Measurements from ENCODE around the gene ZNF608. TPM values are rescaled to one million over a fixed set of nuclear protein-coding genes. Genes with fewer than 3 reads are reported as not detected.

ZNF608 gene
- total and polyA plus RNA-seq, 8 donors = 5.5 to 386 (median 22.9) TPM

GRCh38 chr5:124754206-124754927 is 7.9 kb upstream of the ZNF608 start:
- peak in 1 of 2 donors; percentile 66 for DNase-seq
- intact Hi-C loops (cut with DNase I; ENCODE audit: low total_unique reads) = no loop called here
- 71 to 85% (median 81%) methylated on average over 7 of the region's 7 CpGs for WGBS, 5 donors
- no peak overlapping the region for H3K27ac ChIP-seq
- H3K27me3 ChIP-seq = no peaks in the 10 kb centered on the region
- no peak overlapping the region for H3K4me3 ChIP-seq
- no peaks in the 10 kb centered on the region for H3K36me3 ChIP-seq
- TF ChIP-seq, protein P1, sequence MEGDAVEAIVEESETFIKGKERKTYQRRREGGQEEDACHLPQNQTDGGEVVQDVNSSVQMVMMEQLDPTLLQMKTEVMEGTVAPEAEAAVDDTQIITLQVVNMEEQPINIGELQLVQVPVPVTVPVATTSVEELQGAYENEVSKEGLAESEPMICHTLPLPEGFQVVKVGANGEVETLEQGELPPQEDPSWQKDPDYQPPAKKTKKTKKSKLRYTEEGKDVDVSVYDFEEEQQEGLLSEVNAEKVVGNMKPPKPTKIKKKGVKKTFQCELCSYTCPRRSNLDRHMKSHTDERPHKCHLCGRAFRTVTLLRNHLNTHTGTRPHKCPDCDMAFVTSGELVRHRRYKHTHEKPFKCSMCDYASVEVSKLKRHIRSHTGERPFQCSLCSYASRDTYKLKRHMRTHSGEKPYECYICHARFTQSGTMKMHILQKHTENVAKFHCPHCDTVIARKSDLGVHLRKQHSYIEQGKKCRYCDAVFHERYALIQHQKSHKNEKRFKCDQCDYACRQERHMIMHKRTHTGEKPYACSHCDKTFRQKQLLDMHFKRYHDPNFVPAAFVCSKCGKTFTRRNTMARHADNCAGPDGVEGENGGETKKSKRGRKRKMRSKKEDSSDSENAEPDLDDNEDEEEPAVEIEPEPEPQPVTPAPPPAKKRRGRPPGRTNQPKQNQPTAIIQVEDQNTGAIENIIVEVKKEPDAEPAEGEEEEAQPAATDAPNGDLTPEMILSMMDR (IDR thresholded peaks at IDR 0.05) = no peak
- TF ChIP-seq EP300 (IDR thresholded peaks at IDR 0.05) (no peak), POLR2A (IDR thresholded peaks at IDR 0.05) (no peak), POLR2AphosphoS5 (IDR thresholded peaks at IDR 0.05) (no peak)
- no peaks in the 10 kb centered on the region for H3K9me3 ChIP-seq
- peaks cover 0 to 7% (median 2%) of the 10 kb centered on the region in 4 donors for H3K4me1 ChIP-seq

DNA sequence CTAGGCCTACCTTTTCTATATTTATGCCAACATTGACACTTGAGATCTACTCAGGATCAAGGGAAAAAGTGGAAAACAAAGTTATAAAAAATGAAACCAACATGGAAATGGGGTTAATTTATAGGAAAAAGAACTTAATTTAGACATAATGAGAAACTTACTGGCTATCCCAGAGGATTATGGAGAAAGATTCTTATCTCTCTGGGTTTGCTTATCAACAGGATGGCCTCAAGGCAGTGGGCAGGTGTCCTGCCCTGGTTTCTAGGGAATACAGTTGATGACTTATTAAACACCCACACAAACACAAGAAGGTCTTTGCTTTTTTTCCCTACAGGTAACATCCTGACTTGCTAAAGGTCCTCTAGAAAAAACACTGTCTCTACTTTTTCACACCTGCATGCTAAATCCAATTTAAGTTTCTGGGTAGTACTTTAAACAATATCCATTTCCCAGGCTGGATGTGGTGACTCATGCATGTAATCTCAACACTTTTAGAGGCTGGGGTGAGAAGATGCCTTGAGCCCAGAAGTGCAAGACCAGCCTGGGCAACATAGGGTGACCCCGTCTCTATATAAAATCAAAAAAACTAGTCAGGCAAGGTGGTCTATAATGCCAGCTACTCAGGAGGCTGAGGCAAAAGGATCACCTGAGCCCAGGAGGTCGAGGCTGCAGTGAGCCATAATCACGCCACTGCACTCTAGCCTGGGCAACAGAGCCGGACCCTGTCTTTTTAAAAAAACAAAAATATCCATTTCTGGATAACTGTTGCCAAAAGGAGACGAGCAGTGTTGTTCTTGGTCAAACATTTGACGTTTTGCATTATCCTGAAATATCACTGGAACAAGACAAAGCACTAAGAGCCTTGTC is 6.6 kb upstream of the ZNF608 start:
- Histone ChIP-seq H3K4me3 (no peak overlapping the region), H3K9me3 (no peaks in the 10 kb centered on the region), H3K27me3 (no peaks in the 10 kb centered on the region), H3K36me3 (no peaks in the 10 kb centered on the region), H3K27ac (no peak overlapping the region), H3K4me1 (peaks cover 0 to 8% (median 3%) of the 10 kb centered on the region in 4 donors)
- intact Hi-C loops (cut with DNase I; ENCODE audit: low total_unique reads) = no loop called here
- WGBS, 5 donors = 85 to 89% (median 86%) methylated on average over 6 of the region's 6 CpGs
- no peak for DNase-seq
- TF ChIP-seq POLR2AphosphoS5 (IDR thresholded peaks at IDR 0.05) = no peak
- no peak for TF ChIP-seq EP300 (IDR thresholded peaks at IDR 0.05)
- TF ChIP-seq, protein P1 (IDR thresholded peaks at IDR 0.05) = no peak
- TF ChIP-seq POLR2A (IDR thresholded peaks at IDR 0.05) = no peak

GRCh38 chr5:124751031-124751430 is 4.6 kb upstream of the ZNF608 start:
- no peak for DNase-seq
- Histone ChIP-seq H3K9me3 (no peaks in the 10 kb centered on the region), H3K4me3 (no peak overlapping the region), H3K4me1 (peaks cover 0 to 8% (median 3%) of the 10 kb centered on the region in 4 donors), H3K27ac (no peak overlapping the region), H3K36me3 (no peaks in the 10 kb centered on the region), H3K27me3 (no peaks in the 10 kb centered on the region)
- intact Hi-C loops (cut with DNase I; ENCODE audit: low total_unique reads) = no loop called here
- WGBS, 5 donors = 76 to 87% (median 79%) methylated on average over 2 of the region's 2 CpGs
- no peak for TF ChIP-seq POLR2AphosphoS5 (IDR thresholded peaks at IDR 0.05)
- TF ChIP-seq, protein P1 (IDR thresholded peaks at IDR 0.05) = no peak
- no peak for TF ChIP-seq EP300 (IDR thresholded peaks at IDR 0.05)
- no peak for TF ChIP-seq POLR2A (IDR thresholded peaks at IDR 0.05)
